NCI-H526 (cell line): ENCODE results near the gene AHNAK2.

Source experiments
- DNase-seq, 2 experiments: peaks; one replicate each; lab custom pipeline; 2025; lab: John Stamatoyannopoulos, UW

AHNAK2 gene

DNA sequence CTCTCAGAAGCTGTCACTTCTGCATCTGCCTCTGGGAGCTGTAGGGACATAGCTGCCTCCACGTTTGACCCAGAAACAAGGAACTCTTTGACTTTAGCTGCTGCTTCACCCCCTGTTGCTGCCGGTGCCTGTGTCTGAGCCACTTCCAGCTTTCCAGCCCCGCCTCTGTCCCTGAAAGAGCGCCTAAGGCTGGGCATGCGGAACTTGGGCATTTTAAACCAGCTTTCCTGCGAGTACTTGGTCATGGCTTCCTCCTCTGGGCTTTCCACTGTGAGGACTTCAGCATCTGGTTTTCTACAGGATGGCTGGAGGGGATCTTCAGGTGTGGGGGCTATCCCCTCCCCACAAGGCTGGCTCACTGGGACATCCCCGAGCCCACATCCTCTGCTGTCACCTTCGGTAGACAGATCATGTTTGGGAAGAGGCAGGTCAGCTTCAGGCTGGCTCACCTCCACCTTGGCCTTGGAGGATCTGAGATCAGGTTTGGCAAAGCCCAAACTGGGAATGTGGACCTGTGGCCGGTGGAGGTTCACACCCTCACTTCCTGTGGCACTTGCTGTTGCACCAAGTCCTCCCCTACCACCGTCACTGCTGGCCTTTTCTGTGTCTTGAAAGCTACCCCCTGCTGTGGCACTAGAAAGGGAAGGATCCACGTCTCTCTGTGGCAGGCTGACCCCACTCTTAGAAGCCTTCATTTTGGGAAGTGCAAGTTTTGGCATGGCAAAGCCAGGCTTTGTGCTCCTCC, 38.3 kb downstream of the AHNAK2 start:
- DNase-seq: no peak

- DNase-seq: no peak
These were observed 39.2 kb downstream of the AHNAK2 start for GRCh38 chr14:104938960-104939359.

DNA sequence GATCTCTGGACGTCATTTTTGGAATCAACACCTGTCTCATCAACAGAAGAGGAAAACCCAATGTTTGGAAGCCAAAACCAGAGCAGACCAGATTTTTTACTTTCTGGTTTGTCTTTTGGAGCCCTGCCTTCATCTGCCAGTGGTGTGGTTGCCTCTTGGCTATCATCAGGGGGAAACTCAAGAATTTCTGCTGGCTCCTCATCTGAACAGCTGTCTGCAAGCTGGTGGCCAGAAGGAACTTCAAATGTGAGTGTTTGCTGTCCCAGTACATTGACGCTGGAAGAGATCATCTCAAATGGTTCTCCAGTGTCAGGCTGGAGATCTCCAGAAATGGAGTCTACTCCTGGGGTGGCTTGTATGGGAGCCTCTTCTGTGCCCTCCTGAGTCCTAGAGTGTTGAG, 39.7 kb downstream of the AHNAK2 start:
- no peak for DNase-seq

GRCh38 chr14:104937694-104938365, 40.3 kb downstream of the AHNAK2 start:
- DNase-seq: no peak

- DNase-seq: no peak
These were observed 41.0 kb downstream of the AHNAK2 start for GRCh38 chr14:104937161-104937560.

DNA sequence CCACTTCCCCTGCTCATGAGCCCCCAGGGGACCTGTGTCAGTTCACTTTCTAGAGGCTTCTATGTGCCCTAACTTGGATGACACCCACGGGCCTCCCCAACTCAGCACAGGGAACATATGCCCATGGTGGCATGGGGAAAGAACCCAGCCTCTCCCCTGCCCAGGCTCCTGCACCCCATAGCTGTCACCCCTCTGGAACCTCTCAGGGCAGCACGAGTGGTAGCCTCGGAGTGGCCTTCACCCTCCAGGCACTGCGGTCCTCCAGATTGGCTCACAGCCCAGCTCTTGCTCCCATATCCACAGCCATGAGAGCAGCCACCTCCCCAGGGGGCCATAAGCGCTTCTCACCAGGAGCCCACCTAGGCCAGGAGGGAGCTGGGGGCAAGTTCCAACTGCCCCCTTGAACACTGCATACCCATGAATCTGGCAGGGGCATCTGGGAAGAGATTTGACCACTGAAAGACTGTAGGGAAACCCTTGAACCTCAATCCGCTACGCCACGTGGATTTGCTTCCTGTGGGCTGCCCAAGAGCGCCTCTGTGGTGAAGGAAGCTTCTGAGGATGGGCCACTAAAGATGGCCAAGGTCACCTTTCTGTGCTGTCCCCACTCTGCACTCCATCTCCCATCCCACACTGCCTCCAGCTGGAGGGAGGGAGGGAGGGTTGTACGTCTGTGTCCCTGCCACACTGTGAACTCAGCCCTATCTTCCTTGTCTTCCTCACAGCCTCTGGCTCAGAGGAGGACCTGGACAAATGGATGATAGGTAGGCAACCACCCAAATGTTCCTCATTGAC, 41.6 kb downstream of the AHNAK2 start:
- DNase-seq: no peak

DNA sequence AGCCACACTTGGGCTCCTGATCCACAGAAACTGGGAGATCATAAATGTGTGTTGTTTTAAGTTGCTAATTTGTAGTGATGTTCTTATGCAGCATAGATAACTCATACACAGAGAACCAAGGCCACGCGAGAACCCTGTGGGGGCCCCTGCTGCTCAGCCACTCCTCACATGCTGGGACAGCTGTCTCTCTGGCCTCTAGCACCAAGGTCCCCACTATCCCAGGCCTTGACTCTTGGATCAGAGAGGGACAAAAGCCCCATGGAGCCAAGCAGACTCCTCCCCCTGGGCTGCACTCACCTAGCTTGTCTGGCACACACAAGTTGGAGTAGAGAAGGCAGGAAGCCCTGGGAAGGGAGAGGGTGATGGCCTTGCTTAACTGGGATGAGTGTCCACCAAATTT, 42.2 kb downstream of the AHNAK2 start:
- no peak for DNase-seq

GRCh38 chr14:104935026-104935650, 43.0 kb downstream of the AHNAK2 start:
- DNase-seq: no peak

DNA sequence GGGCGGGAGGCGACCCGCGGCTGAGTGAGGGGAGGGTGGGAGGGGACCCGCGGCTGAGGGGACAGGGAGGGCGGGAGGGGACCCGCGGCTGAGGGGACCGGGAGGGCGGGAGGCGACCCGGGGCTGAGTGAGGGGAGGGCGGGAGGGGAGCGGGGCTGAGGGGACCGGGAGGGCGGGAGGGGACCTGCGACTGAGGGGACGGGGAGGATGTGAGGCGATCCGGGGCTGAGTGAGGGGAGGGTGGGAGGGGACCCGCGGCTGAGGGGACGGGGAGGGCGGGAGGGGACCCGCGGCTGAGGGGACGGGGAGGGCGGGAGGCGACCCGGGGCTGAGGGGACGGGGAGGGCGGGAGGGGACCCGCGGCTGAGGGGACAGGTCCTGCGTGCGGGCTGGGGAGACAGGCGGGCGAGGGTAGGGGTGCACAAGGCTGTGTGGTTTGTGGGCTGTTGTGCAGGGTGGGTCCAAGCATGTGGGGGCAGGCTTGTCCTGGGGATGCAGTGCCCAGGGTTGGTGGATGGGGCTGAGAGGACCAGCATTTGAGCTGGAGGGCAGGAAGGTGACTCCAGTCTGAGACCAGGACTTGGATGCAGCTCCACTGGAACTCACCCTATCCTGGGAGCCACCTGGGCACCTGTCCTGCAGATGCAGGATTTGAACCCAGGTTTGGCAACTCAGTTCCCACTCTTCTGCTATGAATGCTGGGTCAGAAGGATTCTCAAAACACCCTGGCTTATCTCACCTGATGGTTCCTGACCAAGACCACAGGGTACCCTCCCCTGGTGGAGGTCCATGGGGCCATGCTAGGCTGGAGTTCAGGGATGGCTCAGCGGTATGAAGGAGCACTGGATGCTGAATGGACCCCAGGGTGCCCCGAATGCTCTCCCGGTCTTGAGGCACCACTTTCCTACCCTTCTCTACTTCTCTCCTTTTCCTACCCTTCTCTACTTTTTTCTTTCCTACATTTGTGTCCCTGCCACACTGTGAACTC, 44.1 kb downstream of the AHNAK2 start:
- no peak for DNase-seq

GRCh38 chr14:104932676-104933631, 45.2 kb downstream of the AHNAK2 start:
- DNase-seq: peak; percentile 62 to 94

DNA sequence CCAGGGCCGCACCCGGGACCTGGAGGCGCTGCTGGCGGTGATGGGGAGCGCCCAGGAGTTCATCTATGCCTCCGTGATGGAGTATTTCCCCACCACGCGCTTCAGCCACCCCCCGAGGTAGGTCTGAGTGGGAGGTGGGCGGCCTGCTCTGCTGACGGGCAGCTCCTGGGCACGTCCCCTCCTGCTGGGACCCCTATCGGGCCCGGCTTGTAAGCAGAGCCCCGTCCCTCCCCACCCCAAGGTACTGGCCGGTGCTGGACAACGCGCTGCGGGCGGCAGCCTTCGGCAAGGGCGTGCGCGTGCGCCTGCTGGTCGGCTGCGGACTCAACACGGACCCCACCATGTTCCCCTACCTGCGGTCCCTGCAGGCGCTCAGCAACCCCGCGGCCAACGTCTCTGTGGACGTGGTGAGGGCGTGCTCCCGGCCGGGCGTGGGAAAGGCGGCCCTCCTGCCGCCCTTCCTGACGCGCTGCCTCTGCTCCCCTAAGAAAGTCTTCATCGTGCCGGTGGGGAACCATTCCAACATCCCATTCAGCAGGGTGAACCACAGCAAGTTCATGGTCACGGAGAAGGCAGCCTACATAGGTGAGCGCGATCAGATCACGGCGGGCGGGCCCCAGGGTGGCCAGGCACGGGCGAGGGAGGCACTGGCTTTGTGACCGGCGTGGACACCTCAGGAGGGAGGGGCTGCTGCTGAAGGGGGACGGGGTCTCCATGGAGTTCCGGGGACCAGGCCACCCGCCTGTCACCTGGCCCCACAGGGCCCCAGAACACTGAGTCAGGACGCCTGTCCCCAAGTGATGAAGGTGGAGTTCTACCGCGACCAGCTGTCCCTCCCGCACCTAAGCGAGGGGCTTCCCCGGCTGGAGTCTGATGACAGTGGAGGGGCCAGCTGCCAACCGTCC, 46.2 kb downstream of the AHNAK2 start:
- no peak for DNase-seq

DNA sequence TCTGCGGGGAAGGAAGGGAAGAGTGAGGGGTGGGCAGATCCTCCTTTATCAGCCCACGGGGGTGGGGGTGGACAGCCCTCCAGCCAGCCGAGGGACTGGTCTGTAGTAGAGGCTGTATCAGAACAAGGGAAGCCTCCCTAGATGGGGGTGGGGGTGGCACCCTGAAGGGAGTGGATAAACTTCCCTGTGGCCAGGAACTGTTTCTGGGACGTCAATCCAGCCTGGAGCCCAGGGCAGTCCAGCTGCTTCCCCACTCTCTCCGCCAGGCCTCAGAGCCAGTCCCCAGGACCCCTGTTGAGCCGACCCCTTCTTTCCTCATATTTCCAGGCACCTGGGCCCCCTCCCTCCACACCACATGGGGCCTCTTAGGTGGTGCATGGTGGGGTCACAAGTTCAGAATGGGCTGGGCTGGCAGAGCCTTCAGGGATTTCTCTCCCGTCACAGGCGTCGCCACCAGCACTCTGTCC, 46.8 kb downstream of the AHNAK2 start:
- no peak for DNase-seq

DNA sequence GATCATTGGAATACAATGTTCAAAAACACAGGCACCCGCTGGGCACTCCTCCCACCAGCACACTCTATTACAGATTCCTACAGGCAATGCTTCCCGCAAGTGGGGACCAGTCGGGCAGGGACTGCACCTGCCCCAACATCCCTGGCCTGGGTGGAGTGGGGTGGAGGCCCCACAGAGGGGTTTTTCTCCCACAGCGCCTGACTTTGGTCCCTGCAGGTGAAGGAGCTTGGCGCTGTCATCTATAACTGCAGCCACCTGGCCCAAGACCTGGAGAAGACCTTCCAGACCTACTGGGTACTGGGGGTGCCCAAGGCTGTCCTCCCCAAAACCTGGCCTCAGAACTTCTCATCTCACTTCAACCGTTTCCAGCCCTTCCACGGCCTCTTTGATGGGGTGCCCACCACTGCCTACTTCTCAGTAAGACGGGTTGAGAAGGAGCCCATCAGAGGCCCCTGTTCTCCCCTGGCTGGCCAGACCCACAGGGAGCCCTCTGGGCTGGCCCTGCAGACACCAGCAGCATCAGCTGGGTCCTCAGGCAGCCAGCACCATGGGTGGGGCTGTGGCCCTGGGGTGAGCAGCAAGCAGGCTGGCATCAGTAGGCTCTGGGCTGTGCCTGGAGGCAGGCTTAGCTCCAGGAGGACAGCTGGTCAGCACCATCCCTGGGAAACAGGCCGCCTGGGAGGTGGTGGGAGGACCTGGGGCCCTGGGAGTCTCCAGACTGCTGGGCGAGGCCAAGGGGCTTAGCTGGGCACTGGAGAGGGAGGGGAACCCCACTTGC, 47.5 kb downstream of the AHNAK2 start:
- no peak for DNase-seq

GRCh38 chr14:104929268-104930230, 48.6 kb downstream of the AHNAK2 start:
- DNase-seq: no peak

GRCh38 chr14:104928391-104929133, 49.6 kb downstream of the AHNAK2 start:
- DNase-seq: no peak

DNA sequence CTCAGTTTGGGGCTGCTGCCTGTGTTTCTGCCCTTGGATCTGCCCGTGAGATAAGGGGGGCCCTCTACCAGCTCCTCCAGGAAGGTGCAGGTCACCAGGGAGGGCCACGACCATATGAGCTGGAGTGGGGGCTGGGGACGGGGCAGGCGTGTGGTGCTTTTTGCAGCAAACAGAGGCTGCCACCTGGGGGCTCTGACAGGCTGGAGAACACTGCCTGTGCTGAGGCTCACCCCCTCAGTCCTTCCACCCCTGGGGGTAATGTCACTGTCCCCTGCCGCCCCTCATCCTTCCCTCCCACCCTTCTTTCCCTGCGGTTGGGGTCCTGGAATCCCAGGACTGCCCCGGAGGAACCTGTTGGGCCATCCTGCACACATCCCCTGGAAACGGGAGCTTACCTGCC, 50.3 kb downstream of the AHNAK2 start:
- no peak for DNase-seq
